GM19099 (cell line): ENCODE data around the gene CLASP1.

ENCODE experiments used
- POLR2A ChIP-seq: IDR thresholded peaks from 3 replicates; pipeline ENCODE4 v1.6.1; 2011; ENCODE audit warnings: low read depth; ENCODE audit not compliant: insufficient read length; ENCODE audit errors: extremely low read depth

CLASP1 gene

GRCh38 chr2:121608367-121608766 is 40.9 kb downstream of the CLASP1 start:
- TF ChIP-seq POLR2A, result no peak

- TF ChIP-seq POLR2A, result no peak
These were observed 43.2 kb downstream of the CLASP1 start for GRCh38 chr2:121605820-121606733.

- TF ChIP-seq POLR2A, result no peak
These were observed 46.1 kb downstream of the CLASP1 start for GRCh38 chr2:121603185-121603584.

- no peak for TF ChIP-seq POLR2A
These were observed 49.2 kb downstream of the CLASP1 start for GRCh38 chr2:121599963-121600651.

- no peak for TF ChIP-seq POLR2A
These were observed 51.2 kb downstream of the CLASP1 start for GRCh38 chr2:121598087-121598486.

- no peak for TF ChIP-seq POLR2A
These were observed 52.8 kb downstream of the CLASP1 start for GRCh38 chr2:121596221-121597080.

GRCh38 chr2:121595012-121595891 is 54.0 kb downstream of the CLASP1 start:
- no peak for TF ChIP-seq POLR2A

GRCh38 chr2:121591199-121591598 is 58.1 kb downstream of the CLASP1 start:
- TF ChIP-seq POLR2A, result no peak

- no peak for TF ChIP-seq POLR2A
These were observed 60.9 kb downstream of the CLASP1 start for GRCh38 chr2:121588357-121588756.

GRCh38 chr2:121587131-121587530 is 62.1 kb downstream of the CLASP1 start:
- no peak for TF ChIP-seq POLR2A

- no peak for TF ChIP-seq POLR2A
These were observed 64.5 kb downstream of the CLASP1 start for GRCh38 chr2:121584741-121585140.

GRCh38 chr2:121583555-121583954 is 65.7 kb downstream of the CLASP1 start:
- no peak for TF ChIP-seq POLR2A

- TF ChIP-seq POLR2A, result no peak
These were observed 67.0 kb downstream of the CLASP1 start for GRCh38 chr2:121582272-121582671.

- TF ChIP-seq POLR2A, result no peak
These were observed 70.0 kb downstream of the CLASP1 start for GRCh38 chr2:121579309-121579708.

- no peak for TF ChIP-seq POLR2A
These were observed 71.9 kb downstream of the CLASP1 start for GRCh38 chr2:121577381-121577780.

- no peak for TF ChIP-seq POLR2A
These were observed 73.0 kb downstream of the CLASP1 start for GRCh38 chr2:121576263-121576662.
